Gastrocnemius medialis (tissue), 4 donors: ENCODE measurements around the gene PDAP1. TPM values are rescaled to one million over a fixed set of nuclear protein-coding genes. Genes with fewer than 3 reads are reported as not detected.
"Not testable (repeated sequence)": the region's sequence is repeated elsewhere in the genome, so short reads cannot be mapped to it uniquely, and the experiment has no call there.

Experiments used
- ATAC-seq, 2 donors: fragments of 150-250 bp; one replicate each; pipeline ENCODE4 v1.9.1; 2016
- DNase-seq, 2 donors: peaks; one replicate each; pipeline ENCODE4 v3.0.0-alpha.2; 2019
- H3K27ac ChIP-seq, 4 donors: fragments of 200-600 bp; sonication (generic); 1 replicate in 1 of 4; 2 replicates in 3 of 4; pipeline ENCODE4 v1.5.1; 2016 to 2018; ENCODE audit warnings: mild to moderate bottlenecking in 2 of 4, moderate library complexity in 1 of 4
- H3K27me3 ChIP-seq, 3 donors: fragments of 200-600 bp; sonication (generic) in 2 of 3; 1 replicate in 1 of 3; 2 replicates in 2 of 3; pipeline versions ENCODE4 v1.5.1 to v1.6.0; 2016 to 2019; ENCODE audit warnings: mild to moderate bottlenecking in 1 of 3, moderate library complexity in 1 of 3
- H3K36me3 ChIP-seq, 2 donors: fragments of 200-600 bp; sonication (generic) in 1 of 2; one replicate each; pipeline ENCODE4 v1.5.1; 2017 to 2018
- H3K4me1 ChIP-seq, 2 donors: fragments of 200-600 bp; sonication (generic) in 1 of 2; one replicate each; pipeline ENCODE4 v1.5.1; 2016 to 2017; ENCODE audit warnings: mild to moderate bottlenecking in 2 of 2
- H3K4me3 ChIP-seq, 4 donors: fragments of 200-600 bp; sonication (generic) in 3 of 4; 1 replicate in 1 of 4; 2 replicates in 3 of 4; pipeline ENCODE4 v1.5.1; 2016 to 2019; ENCODE audit warnings: mild to moderate bottlenecking in 2 of 4
- H3K9me3 ChIP-seq, 3 donors: fragments of 200-600 bp; sonication (generic) in 2 of 3; 1 replicate in 1 of 3; 2 replicates in 2 of 3; pipeline ENCODE4 v1.5.1; 2016 to 2019
- POLR2A ChIP-seq, 2 donors: fragments of 450-650 bp; IDR thresholded peaks; one replicate each; pipeline ENCODE4 v1.6.1; 2017; ENCODE audit warnings: antibody characterized with exemption in 2 of 2, mild to moderate bottlenecking in 2 of 2, moderate library complexity in 2 of 2
- in situ Hi-C, 4 donors: fragments of 200-750 bp; cut with MboI; loops; one replicate each; pipeline versions ENCODE4 v1.15.0 to v1.8.0; 2017; ENCODE audit warnings: low sequenced_read_pairs in 4 of 4
- intact Hi-C: fragments of 100-400 bp; cut with DNase I; formaldehyde crosslinking; loops from one replicate; pipeline ENCODE4 v1.15.1; 2023; ENCODE audit warnings: low total_unique reads
- total RNA-seq, 4 donors: library from RNA; depleted of rRNA; stranded (reverse); fragments of >200 nt; gene quantifications; one replicate each; pipeline versions ENCODE4 v1.1.0 to v1.2.3, GENCODE V29; 2016
- TF ChIP-seq, protein P1 (sequence below), 5 experiments: fragments of 450-650 bp in 3 of 5; fragments of 200-600 bp in 2 of 5; sonication (generic) in 2 of 5; IDR thresholded peaks in 4 of 5; conservative IDR thresholded peaks in 1 of 5; 1 replicate in 4 of 5; 2 replicates in 1 of 5; pipeline ENCODE4 v1.5.1; 2016 to 2019; ENCODE audit warnings: antibody characterized with exemption in 5 of 5, mild to moderate bottlenecking in 3 of 5, moderate library complexity in 3 of 5

The PDAP1 gene
- total RNA-seq, 4 donors from 2014 or later = 81.7 to 258 (median 198) TPM

DNA sequence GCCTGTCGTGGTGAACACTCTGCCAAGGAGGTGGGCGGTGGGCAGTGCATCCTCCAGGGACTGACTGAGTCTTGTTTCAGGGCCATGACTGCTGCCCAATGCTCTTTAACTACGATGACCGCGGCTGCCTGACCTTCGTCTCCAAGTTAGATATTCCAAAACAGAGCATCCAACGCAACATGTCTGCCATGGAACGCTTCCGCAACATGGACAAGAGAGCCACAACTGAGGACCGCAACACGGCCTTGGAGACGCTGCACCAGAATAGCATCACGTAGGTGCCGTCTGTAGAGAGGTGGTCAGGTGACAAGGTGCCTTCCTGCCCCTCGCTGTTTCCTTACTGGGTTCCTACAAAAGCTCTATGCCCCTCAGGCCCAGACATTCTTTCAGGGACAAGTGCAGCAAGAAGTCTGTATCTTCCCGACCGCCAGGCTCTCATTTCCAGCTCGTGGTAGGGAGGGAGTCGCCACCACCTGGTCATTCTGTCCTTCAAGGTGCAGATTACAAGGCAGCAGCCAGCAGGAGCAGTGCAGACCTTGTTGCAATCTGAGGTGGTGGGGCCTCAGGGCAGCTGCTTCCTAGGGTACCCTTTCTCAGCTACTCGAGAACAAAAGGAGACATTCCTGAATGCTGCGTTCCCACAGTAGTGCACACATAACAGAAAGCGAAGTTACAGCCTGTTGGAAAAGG, 48.8 kb downstream of the PDAP1 start:
- H3K36me3 ChIP-seq = peaks cover 0 to 93% of the 10 kb centered on the region in 2 donors
- H3K4me1 ChIP-seq = no peaks in the 10 kb centered on the region
- no peaks in the 10 kb centered on the region for H3K9me3 ChIP-seq
- TF ChIP-seq, protein P1, sequence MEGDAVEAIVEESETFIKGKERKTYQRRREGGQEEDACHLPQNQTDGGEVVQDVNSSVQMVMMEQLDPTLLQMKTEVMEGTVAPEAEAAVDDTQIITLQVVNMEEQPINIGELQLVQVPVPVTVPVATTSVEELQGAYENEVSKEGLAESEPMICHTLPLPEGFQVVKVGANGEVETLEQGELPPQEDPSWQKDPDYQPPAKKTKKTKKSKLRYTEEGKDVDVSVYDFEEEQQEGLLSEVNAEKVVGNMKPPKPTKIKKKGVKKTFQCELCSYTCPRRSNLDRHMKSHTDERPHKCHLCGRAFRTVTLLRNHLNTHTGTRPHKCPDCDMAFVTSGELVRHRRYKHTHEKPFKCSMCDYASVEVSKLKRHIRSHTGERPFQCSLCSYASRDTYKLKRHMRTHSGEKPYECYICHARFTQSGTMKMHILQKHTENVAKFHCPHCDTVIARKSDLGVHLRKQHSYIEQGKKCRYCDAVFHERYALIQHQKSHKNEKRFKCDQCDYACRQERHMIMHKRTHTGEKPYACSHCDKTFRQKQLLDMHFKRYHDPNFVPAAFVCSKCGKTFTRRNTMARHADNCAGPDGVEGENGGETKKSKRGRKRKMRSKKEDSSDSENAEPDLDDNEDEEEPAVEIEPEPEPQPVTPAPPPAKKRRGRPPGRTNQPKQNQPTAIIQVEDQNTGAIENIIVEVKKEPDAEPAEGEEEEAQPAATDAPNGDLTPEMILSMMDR (IDR thresholded peaks at IDR 0.05 in 4 of 5, conservative IDR thresholded peaks at IDR 0.05 in 1 of 5) = no peak
- no peak for TF ChIP-seq POLR2A (IDR thresholded peaks at IDR 0.05)
- no peak overlapping the region for H3K27ac ChIP-seq
- no peak for DNase-seq
- intact Hi-C loops = no loop called here
- no peaks in the 10 kb centered on the region for H3K27me3 ChIP-seq
- H3K4me3 ChIP-seq = no peak overlapping the region
- in situ Hi-C loops = loop anchor here in 1 of 4 donors (10.0 kb wide), 1 partner anchor 55 kb away; no protein-coding TSS in a partner anchor
- no peak for ATAC-seq

DNA sequence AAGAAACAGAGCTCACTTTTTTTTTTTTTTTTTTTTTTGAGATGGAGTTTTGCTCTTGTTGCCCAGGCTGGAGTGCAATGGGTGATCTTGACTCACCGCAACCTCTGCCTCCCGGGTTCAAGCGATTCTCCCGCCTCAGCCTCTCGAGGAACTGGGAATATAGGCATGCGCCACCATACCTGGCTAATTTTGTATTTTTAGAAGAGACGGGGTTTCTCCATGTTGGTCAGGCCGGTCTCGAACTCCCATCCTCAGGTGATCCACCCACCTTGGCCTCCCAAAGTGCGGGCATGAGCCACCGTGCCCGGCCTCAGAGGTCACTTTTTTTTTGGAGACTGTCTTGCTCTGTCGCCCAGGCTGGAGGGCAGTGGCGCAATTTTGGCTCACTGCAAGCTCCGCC, 49.9 kb downstream of the PDAP1 start:
- H3K4me3 ChIP-seq, intact Hi-C loops, H3K9me3 ChIP-seq, in situ Hi-C loops, H3K27me3 ChIP-seq, DNase-seq, H3K27ac ChIP-seq, H3K4me1 ChIP-seq, ATAC-seq: not testable (repeated sequence)
- peaks cover 0 to 93% of the 10 kb centered on the region in 2 donors for H3K36me3 ChIP-seq

DNA sequence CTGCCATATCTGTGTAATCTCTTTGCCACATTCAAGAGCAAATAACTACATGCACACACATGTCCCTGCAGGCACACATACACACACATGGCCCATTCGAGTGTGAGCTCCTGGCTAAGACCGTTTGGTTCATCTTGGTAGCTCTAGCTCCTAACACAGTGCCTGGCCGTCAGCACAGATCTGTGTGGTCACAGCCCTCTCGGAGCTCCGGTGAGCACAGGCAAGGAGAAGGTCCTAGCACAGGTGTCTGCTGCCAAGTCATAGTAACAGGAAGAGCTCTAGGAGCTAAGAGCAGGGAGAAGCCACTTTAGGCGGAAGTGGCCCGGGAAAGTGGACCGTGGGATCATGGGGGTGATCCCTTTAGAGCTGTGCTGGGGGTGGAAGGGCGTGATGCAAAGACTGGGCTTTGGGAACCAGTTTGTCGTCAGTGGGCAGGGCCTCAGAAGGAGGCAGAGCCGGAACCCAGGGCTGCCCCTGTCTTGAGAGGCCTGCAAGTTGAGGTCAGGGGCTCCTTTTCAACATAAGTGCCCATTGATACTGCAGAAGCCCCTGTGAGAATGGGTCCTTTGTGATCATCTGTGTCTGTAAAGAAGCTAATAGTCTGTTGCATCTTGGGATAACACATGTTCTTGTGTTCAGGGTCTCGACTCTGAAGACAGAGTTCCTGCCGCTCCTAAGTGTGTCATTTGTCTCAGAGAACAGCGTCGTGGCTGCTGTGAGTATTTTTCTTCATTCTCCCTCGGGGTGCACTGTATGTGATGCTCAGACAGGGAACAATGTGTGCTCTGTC, 50.5 kb downstream of the PDAP1 start:
- intact Hi-C loops = no loop called here
- no peaks in the 10 kb centered on the region for H3K9me3 ChIP-seq
- TF ChIP-seq, protein P1 (IDR thresholded peaks at IDR 0.05 in 4 of 5, conservative IDR thresholded peaks at IDR 0.05 in 1 of 5) = no peak
- no peak for TF ChIP-seq POLR2A (IDR thresholded peaks at IDR 0.05)
- in situ Hi-C loops = no loop called here
- H3K4me1 ChIP-seq = no peaks in the 10 kb centered on the region
- no peak overlapping the region for H3K4me3 ChIP-seq
- DNase-seq (no peak), ATAC-seq (no peak)
- H3K27me3 ChIP-seq = no peaks in the 10 kb centered on the region
- H3K27ac ChIP-seq = no peak overlapping the region
- peaks cover 0 to 93% of the 10 kb centered on the region in 2 donors for H3K36me3 ChIP-seq

DNA sequence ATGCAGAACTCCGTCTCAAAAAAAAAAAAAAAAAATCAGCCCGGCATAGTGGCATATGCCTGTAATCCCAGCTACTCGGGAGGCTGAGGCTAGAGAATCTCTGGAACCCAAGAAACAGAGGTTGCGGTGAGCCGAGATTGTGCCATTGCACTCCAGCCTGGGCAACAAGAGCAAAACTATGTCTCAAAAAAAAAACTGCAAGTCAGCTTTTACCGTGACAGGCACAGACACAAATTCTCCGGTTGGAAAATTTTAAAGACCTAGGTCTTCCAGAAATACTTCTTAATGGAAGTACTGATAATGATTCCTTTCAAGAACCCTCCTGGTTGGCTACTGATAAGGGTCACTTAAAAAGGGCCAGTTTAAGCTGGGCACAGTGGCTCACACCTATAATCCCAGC, 53.3 kb downstream of the PDAP1 start:
- ATAC-seq = no peak
- TF ChIP-seq, protein P1 (IDR thresholded peaks at IDR 0.05 in 4 of 5, conservative IDR thresholded peaks at IDR 0.05 in 1 of 5) = no peak
- TF ChIP-seq POLR2A (IDR thresholded peaks at IDR 0.05) = no peak
- H3K4me1 ChIP-seq = no peaks in the 10 kb centered on the region
- H3K27ac ChIP-seq = no peak overlapping the region
- H3K27me3 ChIP-seq = no peaks in the 10 kb centered on the region
- no peaks in the 10 kb centered on the region for H3K9me3 ChIP-seq
- peaks cover 0 to 88% of the 10 kb centered on the region in 2 donors for H3K36me3 ChIP-seq
- no peak for DNase-seq
- no peak overlapping the region for H3K4me3 ChIP-seq
- in situ Hi-C loops = no loop called here
- intact Hi-C loops = no loop called here

DNA sequence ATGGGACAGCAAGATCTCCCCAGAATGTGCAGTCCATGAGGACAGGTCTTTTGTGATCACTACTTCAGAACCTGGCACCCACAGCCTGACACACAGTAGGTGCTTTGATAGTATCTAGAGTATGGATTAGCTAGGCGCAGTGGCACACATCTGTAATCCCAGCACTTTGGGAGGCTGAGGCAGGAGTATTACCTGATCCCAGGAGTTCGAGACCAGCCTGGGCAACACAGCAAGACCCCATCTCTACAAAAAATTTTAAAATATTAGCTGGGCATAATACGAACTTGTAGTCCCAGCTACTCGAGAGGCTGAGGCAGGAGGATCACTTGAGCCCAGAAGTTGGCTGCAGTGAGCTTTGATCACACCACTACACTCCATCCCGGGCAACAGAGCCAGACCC, 56.1 kb downstream of the PDAP1 start:
- in situ Hi-C loops (no loop called here), intact Hi-C loops (no loop called here)
- H3K36me3 ChIP-seq = peaks cover 0 to 88% of the 10 kb centered on the region in 2 donors
- H3K4me3 ChIP-seq = no peak overlapping the region
- no peak for ATAC-seq
- no peaks in the 10 kb centered on the region for H3K27me3 ChIP-seq
- H3K27ac ChIP-seq = no peak overlapping the region
- H3K9me3 ChIP-seq = no peaks in the 10 kb centered on the region
- no peak for DNase-seq
- no peak for TF ChIP-seq POLR2A (IDR thresholded peaks at IDR 0.05)
- TF ChIP-seq, protein P1 (IDR thresholded peaks at IDR 0.05 in 4 of 5, conservative IDR thresholded peaks at IDR 0.05 in 1 of 5) = no peak
- no peaks in the 10 kb centered on the region for H3K4me1 ChIP-seq

DNA sequence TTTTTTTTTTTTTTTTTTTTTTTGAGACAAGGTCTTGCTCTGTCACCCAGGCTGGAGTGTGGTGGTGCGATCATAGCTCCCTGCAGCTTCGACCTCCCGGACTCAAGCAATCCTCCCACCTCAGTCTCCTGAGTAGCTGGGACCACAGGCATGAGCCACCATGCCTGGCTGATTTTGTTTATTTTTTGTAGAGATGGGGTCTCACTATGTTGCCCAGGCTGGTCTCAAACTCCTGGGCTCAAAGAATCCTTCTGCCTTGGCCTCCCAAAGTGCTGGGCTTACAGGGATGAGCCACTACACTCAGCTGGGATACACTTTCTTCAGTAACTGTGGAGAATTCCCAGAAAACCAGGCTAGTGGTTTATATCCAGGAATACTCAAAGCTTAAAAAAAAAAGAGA, 57.8 kb downstream of the PDAP1 start:
- ATAC-seq, H3K27ac ChIP-seq, H3K27me3 ChIP-seq, DNase-seq, in situ Hi-C loops, intact Hi-C loops, H3K4me3 ChIP-seq, H3K4me1 ChIP-seq, H3K9me3 ChIP-seq: not testable (repeated sequence)
- peaks cover 0 to 89% of the 10 kb centered on the region in 2 donors for H3K36me3 ChIP-seq
